Memory B cell (primary cell): ENCODE data around the gene A3GALT2.

Experiments used
- ATAC-seq: fragments of 150-1000 bp; cut with Tn5 transposase; 2 replicates; pipeline ENCODE4 v1.10.0; 2021; ENCODE audit warnings: low read depth, mild to moderate bottlenecking, moderate library complexity
- DNase-seq, 2 donors: peaks; one replicate each; pipeline ENCODE4 v3.0.0; 2022; ENCODE audit warnings: low spot score in 2 of 2
- H3K27ac Mint-ChIP-seq: one replicate; pipeline ENCODE4 v1.8.0; 2022; ENCODE audit warnings: mild to moderate bottlenecking, moderate library complexity, mixed read lengths
- H3K27me3 Mint-ChIP-seq: one replicate; pipeline ENCODE4 v1.8.0; 2022; ENCODE audit warnings: mixed read lengths
- H3K36me3 Mint-ChIP-seq: one replicate; pipeline ENCODE4 v1.8.0; 2022; ENCODE audit warnings: mild to moderate bottlenecking, mixed read lengths
- H3K4me1 Mint-ChIP-seq: one replicate; pipeline ENCODE4 v1.8.0; 2022; ENCODE audit warnings: mixed read lengths
- H3K4me3 Mint-ChIP-seq: one replicate; pipeline ENCODE4 v1.8.0; 2022; ENCODE audit warnings: mild to moderate bottlenecking, moderate library complexity, mixed read lengths
- H3K9me3 Mint-ChIP-seq: one replicate; pipeline ENCODE4 v1.8.0; 2022; ENCODE audit warnings: mixed read lengths

A3GALT2 gene

DNA sequence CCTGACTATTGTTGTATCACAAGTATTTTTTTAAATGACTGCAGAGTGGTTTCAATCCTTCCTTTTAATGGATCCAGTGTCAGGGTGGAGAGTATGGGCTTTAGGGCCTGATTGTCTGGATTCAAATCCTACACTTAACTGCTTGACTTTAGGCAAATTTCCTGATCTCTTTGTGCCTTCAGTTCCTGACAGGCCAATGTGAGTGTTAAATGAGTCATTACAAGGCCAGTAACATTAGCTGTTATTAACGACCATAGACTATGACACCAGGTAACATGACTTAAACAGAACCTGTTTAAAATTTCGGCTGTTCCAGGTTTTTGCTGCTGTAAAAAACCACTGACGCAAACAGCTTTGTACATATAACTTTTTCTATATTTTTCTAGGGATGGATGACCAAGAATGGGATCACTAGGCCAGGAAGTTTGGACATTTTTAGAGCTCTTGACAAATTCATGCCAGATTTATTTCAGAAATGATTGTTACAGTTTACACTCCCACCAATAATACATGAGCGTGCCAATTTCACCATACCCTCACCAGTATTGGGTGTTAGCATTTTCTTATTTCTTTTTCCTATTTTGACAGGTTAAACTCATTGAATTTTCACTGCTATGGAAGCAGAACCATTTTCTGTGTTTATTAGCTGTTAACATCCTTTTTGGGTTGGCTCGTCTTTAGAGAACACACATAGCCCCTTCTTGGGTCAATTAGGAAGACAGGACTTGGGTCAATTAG, 53.3 kb downstream of the A3GALT2 start:
- H3K36me3 Mint-ChIP-seq: peaks cover 8% of the 10 kb centered on the region
- no peaks in the 10 kb centered on the region for H3K27me3 Mint-ChIP-seq
- no peak overlapping the region for H3K27ac Mint-ChIP-seq
- peaks cover 25% of the 10 kb centered on the region for H3K4me1 Mint-ChIP-seq
- DNase-seq (no peak), ATAC-seq (no peak)
- no peak overlapping the region for H3K4me3 Mint-ChIP-seq
- no peaks in the 10 kb centered on the region for H3K9me3 Mint-ChIP-seq

DNA sequence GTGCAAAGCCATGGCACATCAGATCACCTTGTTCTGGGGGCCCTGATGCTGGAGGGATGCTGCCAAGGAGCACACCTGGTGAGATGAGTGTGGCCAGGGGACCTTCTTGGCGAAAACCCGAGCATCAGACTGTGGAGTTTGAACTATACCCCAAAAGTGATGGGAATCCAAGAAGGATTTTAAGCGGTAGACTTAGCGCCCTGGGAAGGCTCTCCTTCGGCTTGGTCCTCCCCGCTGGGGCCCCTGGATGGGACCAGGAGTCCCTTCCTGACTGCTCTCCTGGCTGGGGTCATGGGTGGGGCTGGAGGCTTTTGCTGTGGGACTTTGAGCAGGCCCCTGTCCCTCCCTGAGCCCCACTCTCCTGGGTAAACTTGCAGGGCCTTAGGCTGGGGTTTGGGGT, 54.1 kb downstream of the A3GALT2 start:
- H3K9me3 Mint-ChIP-seq: no peaks in the 10 kb centered on the region
- H3K4me3 Mint-ChIP-seq: no peak overlapping the region
- peaks cover 11% of the 10 kb centered on the region for H3K36me3 Mint-ChIP-seq
- DNase-seq (no peak), ATAC-seq (no peak)
- H3K27ac Mint-ChIP-seq: no peak overlapping the region
- H3K27me3 Mint-ChIP-seq: no peaks in the 10 kb centered on the region
- H3K4me1 Mint-ChIP-seq: peaks cover 22% of the 10 kb centered on the region

DNA sequence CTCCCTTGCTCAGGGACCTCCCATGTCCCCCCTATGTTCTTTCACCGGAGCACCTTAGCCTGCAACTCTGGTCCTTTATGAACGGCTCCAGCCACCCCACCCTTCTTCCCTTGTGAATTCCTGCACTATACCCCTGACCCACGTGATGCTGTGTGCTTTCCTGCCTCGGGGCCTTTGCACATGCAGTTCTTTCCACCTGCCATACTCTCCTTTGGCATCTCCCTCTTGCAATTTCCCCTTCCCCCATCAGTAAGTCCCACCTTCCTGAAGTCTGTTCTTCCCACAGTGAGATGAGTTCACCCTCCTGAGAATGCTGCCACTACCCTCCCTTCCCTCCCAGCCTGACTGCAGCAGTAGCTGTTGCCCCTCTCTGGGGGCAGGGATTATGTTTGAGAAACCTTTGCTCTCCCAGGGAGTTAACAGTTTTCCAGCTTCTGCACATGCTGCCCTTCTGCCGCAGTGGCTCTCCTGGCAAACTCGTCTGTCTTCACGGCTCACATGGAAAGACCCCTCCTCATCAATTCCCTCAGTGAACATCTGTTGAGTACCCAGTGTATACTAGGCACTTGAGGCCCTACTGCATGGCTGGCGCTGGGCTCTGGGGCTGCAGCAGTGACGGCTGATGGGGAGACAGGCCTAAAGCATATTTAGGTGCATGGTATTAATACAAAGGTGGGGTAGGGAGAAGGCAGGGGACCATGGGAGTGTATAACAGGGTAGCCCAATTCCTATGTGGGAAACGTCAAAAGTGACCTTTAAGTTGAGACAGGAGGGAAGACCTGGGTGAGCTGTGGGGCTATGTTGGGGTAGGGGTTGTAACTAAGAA, 54.9 kb downstream of the A3GALT2 start:
- DNase-seq: no peak
- Mint-ChIP-seq H3K9me3 (no peaks in the 10 kb centered on the region), H3K27me3 (no peaks in the 10 kb centered on the region), H3K4me3 (no peak overlapping the region), H3K36me3 (peaks cover 9% of the 10 kb centered on the region), H3K27ac (no peak overlapping the region), H3K4me1 (peaks cover 20% of the 10 kb centered on the region)
- no peak for ATAC-seq

DNA sequence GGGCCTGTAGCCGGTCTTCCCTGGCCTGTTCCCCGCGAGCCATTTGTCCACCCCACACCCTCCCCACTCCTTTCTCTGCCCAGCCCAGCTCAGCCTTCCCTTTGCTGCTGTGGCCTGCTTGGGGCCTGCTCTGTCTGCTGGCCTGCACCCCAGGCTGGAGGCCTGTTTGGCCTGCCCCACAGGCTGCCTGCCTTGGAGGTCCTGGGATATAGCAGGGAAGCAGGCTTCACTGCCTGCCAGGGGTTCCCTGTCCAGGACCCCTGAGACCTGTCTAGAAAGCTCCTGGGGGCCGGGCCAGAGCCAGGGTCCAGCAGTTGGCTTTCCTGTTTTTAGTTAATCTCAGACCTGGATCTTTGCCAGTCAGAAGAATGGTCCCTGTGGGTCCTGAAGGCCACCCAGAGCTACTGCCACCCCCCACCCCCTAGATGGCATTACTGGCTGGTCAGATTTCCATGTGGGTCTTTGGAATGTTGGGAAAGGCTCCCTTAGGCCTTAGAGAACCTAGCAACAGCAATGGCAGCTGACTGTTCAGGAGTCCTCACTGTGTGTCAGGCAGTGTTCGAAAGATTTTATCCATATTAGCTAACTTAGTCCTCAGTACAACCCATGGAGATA, 56.9 kb downstream of the A3GALT2 start:
- ATAC-seq (no peak), DNase-seq (no peak)
- H3K9me3 Mint-ChIP-seq: no peaks in the 10 kb centered on the region
- no peak overlapping the region for H3K4me3 Mint-ChIP-seq
- H3K27ac Mint-ChIP-seq: no peak overlapping the region
- no peaks in the 10 kb centered on the region for H3K27me3 Mint-ChIP-seq
- H3K36me3 Mint-ChIP-seq: peaks cover 8% of the 10 kb centered on the region
- peaks cover 33% of the 10 kb centered on the region for H3K4me1 Mint-ChIP-seq

DNA sequence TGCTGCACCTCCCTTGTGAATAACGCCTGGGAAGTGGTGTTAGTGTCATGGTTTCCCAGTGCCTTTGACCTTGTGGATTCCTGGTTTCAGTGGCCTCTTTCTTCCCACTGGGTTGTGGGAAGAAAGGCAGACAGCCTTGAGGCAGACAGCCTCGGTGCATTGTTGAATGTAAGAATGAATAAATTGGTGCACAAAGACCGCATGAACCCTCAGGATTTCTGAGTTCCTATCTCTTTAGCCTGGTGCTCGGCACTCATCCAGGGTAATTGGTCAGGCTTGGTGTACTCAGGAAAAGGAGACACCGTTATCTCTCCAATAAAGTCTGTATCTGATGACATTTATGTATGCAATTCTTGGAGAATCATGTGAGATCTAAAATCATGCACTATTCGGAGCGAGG, 59.6 kb downstream of the A3GALT2 start:
- Mint-ChIP-seq H3K4me1 (peaks cover 33% of the 10 kb centered on the region), H3K27ac (no peak overlapping the region), H3K9me3 (no peaks in the 10 kb centered on the region), H3K4me3 (no peak overlapping the region), H3K27me3 (no peaks in the 10 kb centered on the region), H3K36me3 (peaks cover 8% of the 10 kb centered on the region)
- ATAC-seq: no peak
- DNase-seq: no peak

DNA sequence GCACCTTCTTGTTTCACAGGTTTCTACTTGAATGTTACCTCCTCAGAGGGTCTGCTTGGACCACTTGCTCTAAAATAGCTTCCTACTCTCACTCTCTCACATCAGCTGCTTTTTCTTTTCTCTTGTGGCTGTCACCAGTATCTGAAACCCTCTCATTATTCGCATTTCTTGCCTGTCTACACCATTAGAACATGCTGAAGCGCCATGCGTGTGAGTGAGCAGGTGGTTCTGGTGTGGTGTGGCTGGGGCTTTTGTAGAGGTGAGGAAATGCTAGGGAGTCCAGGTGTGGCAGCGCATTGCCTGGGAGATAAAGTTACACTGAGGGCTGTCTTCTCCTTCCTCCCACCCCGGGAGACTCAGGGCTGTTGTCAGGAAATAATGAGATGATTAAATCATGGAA, 60.5 kb downstream of the A3GALT2 start:
- H3K4me1 Mint-ChIP-seq: peaks cover 31% of the 10 kb centered on the region

DNA sequence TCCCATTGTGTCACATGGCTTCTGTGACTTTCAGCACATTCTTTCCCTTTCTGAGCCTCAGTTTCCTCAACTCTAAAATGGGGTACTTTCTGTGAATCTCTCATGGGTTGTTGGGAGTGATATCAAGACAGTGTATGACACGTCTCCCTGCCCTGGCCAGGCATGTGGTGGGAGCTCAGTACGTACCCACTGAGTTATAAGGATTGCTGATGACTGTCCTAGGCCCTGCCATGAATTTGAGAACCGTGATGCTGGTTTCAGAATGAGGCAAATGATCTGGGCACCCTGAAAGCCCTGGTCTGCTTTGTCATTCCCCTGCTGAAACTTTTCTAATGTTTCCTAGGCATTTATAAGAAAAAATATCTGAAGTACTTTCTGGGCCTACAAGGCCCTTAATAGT, 61.0 kb downstream of the A3GALT2 start:
- DNase-seq (no peak), ATAC-seq (no peak)
- H3K9me3 Mint-ChIP-seq: no peaks in the 10 kb centered on the region
- peaks cover 31% of the 10 kb centered on the region for H3K4me1 Mint-ChIP-seq
- peaks cover 8% of the 10 kb centered on the region for H3K36me3 Mint-ChIP-seq
- H3K27me3 Mint-ChIP-seq: no peaks in the 10 kb centered on the region
- H3K27ac Mint-ChIP-seq: no peak overlapping the region
- H3K4me3 Mint-ChIP-seq: no peak overlapping the region

More for the DNA sequence above, 60.5 kb downstream of the A3GALT2 start:
- DNase-seq (no peak), ATAC-seq (no peak)
- Mint-ChIP-seq H3K27me3 (no peaks in the 10 kb centered on the region), H3K9me3 (no peaks in the 10 kb centered on the region), H3K4me3 (no peak overlapping the region), H3K36me3 (peaks cover 8% of the 10 kb centered on the region), H3K27ac (no peak overlapping the region)

DNA sequence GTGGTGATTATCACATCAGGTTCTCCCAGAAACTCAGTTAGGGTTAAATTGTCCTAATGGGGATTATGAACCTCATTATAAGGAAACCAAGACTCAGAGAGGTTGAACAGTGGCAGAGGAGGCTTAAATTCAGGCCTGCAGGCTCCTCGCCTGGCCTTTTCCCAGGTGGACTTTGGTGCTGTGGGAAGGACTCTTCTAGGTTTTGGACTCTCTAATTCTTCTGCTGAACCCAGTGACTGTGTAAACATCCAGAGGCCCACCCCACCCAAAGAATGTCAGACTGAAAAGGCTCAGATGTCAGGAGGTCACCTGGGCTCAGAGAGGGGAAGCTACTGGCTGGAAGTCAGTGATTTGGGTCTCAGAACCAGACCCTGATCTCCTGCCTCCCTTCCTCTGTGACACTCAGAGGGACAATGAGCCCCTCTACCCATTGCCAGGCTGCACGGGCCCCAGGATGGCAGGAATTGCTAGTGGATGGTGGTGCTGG, 62.1 kb downstream of the A3GALT2 start:
- Mint-ChIP-seq H3K27me3 (no peaks in the 10 kb centered on the region), H3K4me1 (peaks cover 31% of the 10 kb centered on the region), H3K36me3 (peaks cover 8% of the 10 kb centered on the region), H3K4me3 (peak overlapping the region; percentile 17), H3K9me3 (no peaks in the 10 kb centered on the region), H3K27ac (no peak overlapping the region)
- DNase-seq (no peak), ATAC-seq (no peak)

DNA sequence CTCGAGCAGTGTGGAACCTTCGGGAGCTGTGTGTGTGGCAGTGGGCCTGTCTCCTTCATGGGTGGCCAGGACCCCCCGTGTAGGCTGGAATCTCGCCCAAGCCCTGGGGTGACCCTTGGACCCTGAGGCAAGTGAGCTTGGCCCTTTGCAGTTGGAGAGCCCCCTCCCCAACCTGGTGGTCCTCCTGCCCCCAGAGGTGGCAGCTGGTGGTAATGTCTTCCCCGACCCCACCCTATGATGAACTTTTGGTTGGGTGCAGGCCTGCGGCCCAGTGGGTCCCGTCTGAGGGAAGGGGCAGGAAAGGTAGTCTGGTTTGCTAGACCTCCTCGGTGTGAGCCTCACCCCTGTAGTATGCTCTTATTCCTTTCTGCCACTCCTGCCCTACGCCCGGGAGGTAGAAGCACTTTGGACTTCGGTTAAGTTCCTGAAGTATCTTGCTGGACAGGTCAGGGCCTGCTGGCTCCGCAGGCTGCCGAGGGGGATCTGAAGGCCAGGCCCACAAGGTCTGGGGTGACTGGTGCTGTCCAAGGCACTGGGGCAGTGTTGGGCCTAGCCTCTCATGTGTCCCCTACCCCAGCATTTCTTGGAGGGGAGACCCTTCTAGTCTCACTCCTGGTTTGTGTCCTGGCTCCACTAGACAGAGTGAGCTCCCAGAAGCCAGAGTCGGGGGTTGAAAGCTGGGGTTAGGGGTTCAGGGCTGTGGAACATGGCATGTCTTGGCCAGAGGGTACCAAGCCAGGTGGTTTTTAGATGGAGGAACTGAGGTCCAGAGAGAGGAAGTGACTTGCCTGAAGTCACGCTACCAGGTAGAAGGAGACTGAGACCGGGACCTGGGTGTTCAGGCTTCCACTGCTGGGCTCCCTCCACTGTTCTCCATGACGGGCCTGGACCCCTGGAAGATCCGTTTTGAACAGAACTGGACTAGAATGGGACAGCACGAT, 62.9 kb downstream of the A3GALT2 start:
- Mint-ChIP-seq H3K4me3 (peak overlapping the region; percentile 98), H3K36me3 (peaks cover 8% of the 10 kb centered on the region)

DNA sequence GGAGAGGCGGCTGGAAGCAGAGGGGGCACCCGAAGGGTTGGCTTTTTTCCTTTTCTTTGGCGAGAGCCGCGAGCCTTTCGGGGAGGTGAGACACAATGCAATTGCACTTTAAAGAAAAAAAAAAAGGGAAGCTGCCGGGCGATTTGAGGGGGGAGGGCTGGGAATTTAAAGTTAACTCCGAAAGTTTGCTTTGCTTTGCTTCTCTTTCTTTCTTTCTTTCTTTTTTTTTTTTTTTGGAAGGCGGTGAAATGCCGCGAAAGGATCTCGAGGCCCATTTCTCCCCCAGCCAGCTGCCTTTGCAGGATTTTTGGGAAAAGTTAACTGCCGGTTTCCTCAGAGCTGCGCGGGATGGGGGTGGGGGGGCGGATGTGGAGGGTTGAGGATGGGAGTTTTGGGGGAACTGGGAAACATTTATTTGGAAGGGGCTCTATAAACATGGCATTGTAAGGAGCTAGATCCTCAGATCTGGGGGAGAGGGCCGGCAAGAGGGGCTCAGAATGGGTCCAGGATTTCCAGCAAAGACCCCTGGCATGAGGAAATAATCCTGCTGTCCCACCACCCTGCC, 63.6 kb downstream of the A3GALT2 start:
- Mint-ChIP-seq H3K36me3 (peaks cover 4% of the 10 kb centered on the region), H3K4me1 (peaks cover 31% of the 10 kb centered on the region)
- DNase-seq: no peak

More for the DNA sequence above, 62.9 kb downstream of the A3GALT2 start:
- H3K27ac Mint-ChIP-seq: no peak overlapping the region
- no peak for DNase-seq
- H3K4me1 Mint-ChIP-seq: peaks cover 31% of the 10 kb centered on the region
- H3K9me3 Mint-ChIP-seq: no peaks in the 10 kb centered on the region
- no peaks in the 10 kb centered on the region for H3K27me3 Mint-ChIP-seq
- ATAC-seq: no peak

More for the DNA sequence above, 63.6 kb downstream of the A3GALT2 start:
- Mint-ChIP-seq H3K9me3 (no peaks in the 10 kb centered on the region), H3K27ac (peak overlapping the region; percentile 93), H3K4me3 (peak overlapping the region; percentile 98), H3K27me3 (no peaks in the 10 kb centered on the region)
- no peak for ATAC-seq
